GM12874 (cell line): ENCODE measurements around the gene FBLN2.

Experiments used
- CTCF ChIP-seq: IDR thresholded peaks from 2 replicates; pipeline ENCODE4 v1.5.1; 2011; ENCODE audit warnings: low read depth, mild to moderate bottlenecking, control low read depth, low read length, moderate library complexity; ENCODE audit not compliant: insufficient read depth

The FBLN2 gene

GRCh38 chr3:13617981-13618380 lies 69.1 kb downstream of the FBLN2 start:
- no peak for TF ChIP-seq CTCF

GRCh38 chr3:13618836-13619235 lies 69.9 kb downstream of the FBLN2 start:
- no peak for TF ChIP-seq CTCF

GRCh38 chr3:13619661-13620230 lies 70.8 kb downstream of the FBLN2 start:
- no peak for TF ChIP-seq CTCF

- TF ChIP-seq CTCF, result no peak
Measured at GRCh38 chr3:13620281-13620680, 71.4 kb downstream of the FBLN2 start.

- no peak for TF ChIP-seq CTCF
Measured at GRCh38 chr3:13620776-13621365, 71.9 kb downstream of the FBLN2 start.

GRCh38 chr3:13621381-13622221 lies 72.7 kb downstream of the FBLN2 start:
- no peak for TF ChIP-seq CTCF

GRCh38 chr3:13622356-13622755 lies 73.4 kb downstream of the FBLN2 start:
- no peak for TF ChIP-seq CTCF
